Globus pallidus (tissue), 1 donor: ENCODE data around the gene SNAP25.

ENCODE experiments used
- DNase-seq: peaks from one replicate; pipeline ENCODE4 v3.0.0-alpha.2; 2015; ENCODE audit warnings: low spot score

Gene SNAP25

DNA sequence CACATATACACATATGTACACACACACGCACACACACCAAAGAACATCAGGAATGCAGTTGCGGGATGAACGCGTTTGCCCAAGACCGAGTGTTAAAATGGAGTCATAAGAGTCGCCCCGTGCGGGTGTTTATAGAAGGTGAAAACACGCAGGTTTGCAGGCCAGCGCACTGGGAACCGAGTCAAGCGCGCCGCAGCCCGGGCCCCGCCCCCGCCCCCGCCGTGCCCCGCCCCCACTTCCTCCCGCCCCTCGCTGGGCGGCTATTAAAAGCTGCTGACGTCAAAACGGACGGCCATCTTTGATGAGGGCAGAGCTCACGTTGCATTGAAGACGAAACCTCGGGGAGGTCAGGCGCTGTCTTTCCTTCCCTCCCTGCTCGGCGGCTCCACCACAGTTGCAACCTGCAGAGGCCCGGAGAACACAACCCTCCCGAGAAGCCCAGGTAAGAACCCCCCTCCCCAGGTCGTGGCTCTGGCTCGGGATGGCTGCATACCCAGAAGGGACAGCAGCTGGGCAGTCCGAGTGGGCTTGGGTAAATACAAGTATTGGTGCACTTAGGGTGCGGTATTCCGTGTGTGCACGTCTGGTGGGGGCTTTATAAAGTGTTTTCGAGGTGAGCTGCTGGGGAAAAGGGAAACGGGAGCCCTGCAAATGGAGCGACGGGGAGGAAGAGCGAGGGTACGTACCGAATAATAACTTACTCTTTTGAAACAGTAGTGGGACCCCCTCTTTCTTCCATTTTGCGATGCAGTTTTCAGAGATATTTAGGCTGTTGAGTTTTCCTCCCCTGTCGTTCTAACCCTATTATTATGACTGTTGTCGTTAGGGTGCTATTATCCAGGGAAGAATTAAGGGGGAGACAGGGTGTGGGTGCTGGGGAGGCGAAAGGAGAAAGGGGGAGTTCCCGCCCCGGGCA lies at the start of gene SNAP25:
Gene SNAP25 (plus strand): TSS at position 295 of the 916 bp plus-strand sequence. CDS start 56,662 bp downstream, outside the sequence.
- peak; percentile 90 for DNase-seq

- no peak for DNase-seq
These were observed 48.9 kb upstream of the SNAP25 start for GRCh38 chr20:10169752-10170151.

DNA sequence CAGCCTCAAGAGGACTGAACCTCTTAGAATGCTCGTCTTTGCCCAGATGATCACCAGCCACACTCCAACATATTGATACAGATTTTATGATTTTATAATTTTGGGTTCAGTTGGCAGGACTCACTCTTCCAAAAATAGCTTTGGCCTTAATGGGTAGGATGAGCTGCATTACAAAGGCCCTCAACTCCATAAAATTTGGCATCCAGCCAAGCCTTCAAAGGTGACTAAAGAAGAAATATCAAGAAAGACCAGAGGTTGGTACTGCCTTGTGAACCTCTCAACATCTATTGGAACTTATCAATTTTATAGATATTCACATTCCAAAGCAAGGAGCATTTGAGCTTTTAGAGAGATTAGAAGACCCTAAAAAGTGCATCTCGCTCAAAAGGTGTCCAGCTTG lies 48.4 kb upstream of the SNAP25 start:
- DNase-seq = no peak

DNA sequence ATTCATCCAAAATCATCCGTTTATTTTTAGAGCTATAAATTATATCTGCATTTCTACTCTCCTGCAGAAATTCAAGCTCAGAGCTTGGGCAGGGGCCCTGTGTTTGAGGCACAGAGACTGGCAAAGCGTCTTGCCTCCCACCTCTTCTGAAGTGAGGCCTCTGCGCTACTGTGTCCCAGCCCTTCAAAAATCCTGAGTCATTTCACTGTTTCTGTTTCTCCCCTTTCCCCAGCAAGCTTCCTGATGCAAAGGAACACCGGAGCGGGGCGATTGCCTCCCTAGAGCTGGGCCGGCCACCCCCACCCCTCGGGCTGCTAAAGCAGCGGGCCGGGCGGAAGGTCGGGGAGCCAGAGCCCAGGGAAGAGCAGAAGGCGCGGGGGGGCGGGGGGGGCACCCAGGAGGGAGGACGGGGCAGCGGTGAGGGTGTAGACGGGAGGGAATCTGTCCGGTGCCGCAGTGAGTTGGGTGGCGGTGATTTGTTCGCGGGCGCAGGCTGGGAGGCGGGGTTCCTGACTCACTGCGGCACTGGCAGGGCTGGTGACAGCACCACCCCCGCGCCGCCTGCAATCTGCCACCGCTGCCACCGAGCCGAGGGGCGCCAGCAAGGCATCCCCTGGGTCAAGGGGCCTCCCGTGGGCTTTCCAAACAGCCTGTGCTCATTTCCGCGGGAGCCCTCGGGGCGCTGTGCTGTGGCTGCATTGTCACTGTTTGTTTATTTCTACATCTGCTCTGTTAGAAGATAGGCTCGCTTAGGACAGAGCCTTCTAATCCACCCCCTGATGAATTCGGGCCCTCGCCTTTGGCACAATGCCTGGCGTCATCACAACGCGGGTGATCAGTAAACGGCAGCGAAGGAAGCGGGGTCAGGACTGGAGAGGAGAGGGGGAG lies 46.5 kb upstream of the SNAP25 start:
- no peak for DNase-seq

- no peak for DNase-seq
These were observed 45.5 kb upstream of the SNAP25 start for GRCh38 chr20:10172998-10173655.

- no peak for DNase-seq
These were observed 44.2 kb upstream of the SNAP25 start for GRCh38 chr20:10174400-10174799.

DNA sequence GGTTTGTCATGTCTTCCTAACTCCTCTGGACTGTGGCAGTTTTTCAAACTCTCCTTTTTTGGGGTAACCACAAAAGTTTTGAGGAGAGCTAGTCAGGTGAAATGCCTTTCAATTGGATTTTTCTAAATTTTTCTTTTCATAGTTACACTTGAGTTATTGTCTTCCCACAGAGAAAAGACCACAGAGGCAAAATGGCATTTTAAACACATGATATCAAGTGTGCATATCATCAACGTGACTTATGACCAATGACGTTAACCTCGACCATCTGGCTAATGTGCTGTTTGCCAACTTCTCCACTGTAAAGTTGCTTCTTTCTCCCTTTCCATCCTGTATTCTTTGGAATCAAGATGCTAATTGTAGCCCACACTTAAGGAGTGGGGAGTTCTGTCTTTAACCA lies 41.3 kb upstream of the SNAP25 start:
- DNase-seq = no peak

- no peak for DNase-seq
These were observed 40.5 kb upstream of the SNAP25 start for GRCh38 chr20:10178091-10178490.

- no peak for DNase-seq
These were observed 39.8 kb upstream of the SNAP25 start for GRCh38 chr20:10178727-10179313.

GRCh38 chr20:10179574-10180298 lies 38.9 kb upstream of the SNAP25 start:
- no peak for DNase-seq

DNA sequence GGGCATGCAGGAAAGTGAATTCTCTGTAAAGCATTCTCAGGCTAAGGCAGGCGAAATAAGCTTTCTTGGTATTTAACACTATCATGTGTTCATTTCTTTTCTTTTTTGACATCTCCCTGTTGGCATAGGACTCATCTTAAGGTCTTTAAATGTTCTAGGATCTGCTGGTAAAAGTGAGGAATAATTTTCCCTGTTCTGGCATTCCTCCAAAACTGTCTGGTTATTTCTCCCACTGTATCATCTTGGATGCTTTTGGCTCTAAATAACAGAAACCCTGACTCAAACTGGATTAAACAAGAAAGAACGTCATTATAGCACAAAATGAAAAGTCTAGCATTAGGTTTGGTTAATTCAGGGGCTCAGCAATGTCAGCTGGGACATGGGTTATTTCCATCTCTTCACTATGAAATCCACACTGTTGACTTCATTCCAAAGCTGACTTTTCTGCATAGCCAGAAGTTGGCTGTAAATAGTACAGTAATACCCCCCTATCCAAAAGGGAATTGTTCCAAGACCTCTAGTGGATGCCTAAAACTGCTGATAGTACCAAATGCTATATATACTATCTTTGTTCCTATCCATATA lies 37.9 kb upstream of the SNAP25 start:
- no peak for DNase-seq

- peak; percentile 71 for DNase-seq
These were observed 32.7 kb upstream of the SNAP25 start for GRCh38 chr20:10185741-10186558.

DNA sequence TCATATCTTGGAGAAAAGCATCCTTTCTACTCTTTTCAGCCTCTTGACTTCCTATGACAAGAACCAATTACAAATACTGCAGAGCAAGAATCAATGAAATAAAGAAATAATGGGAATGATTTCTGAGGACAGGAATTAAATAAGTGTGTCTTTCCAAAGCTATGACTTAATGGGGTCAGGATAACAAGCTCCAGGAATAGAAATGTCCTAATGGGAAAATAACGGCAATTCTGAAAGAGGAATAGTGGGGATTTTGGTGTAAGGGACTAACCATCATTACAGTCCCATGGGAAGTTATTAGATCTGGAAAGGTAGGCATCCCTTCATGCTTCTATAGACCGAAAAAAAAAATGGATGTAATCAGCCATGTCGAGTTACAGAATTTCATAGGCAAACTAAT lies 28.2 kb upstream of the SNAP25 start:
- no peak for DNase-seq

DNA sequence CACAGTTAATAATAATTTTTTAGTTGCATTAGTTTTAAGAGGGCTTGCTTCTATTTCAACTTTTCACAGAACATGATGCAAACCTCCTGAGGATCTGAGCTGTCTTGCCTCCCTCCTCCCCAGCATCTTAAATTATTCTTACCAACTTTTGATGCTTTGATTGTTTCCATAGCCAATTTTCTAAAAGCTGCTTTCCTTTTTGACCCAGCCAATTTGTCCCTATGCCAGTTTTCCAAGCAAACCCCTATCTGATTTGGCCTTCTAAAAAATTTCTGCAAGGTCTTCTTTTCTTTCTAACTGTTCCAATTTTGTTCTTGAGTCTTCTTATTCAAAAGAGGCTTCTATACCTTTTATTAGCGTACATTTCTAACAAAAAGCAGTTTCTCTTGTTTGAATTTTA lies 26.5 kb upstream of the SNAP25 start:
- DNase-seq = no peak

DNA sequence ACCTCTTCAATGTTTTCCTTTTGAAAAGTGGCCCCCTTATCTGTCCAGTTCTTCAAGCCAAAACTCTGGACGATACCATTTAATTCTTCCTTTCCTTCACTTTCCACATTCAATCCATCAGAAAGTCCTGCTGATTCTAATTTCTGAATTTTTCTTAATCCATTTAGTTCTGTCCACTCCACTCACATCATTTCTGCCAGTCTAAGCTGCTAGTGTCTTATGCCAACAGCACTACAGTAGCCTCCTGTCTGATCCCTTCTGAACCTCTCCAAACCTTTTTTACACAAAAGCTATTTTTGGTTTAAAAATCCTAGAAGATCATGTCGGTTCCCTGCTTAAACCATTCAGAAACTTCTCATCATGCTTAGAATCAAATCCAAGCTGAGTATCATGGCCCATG lies 24.5 kb upstream of the SNAP25 start:
- no peak for DNase-seq

GRCh38 chr20:10200330-10200729 lies 18.3 kb upstream of the SNAP25 start:
- no peak for DNase-seq

GRCh38 chr20:10201321-10201870 lies 17.2 kb upstream of the SNAP25 start:
- DNase-seq = no peak

GRCh38 chr20:10209091-10209490 lies 9.5 kb upstream of the SNAP25 start:
- no peak for DNase-seq

DNA sequence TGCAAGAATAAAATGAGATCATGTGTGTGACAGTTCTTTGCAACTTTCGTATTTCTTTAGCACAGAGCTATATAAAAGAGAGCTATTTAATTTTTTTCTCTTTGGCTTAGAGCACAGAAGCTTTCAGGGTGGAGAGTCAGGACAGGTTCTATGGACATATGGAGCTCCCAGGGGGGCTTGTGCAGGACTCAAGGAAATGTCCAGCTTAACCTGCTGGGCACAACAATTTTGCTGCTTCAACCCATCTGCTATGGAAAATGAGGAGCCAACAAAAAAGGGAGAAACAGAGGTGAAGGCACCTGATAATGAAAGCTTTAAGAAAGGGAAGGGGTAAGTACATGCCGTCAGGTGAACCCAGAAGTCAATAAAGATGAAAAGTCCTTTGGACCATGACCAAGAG lies 5.1 kb upstream of the SNAP25 start:
- DNase-seq = no peak
